Esophagus squamous epithelium (tissue), 5 donors: ENCODE results near the gene UBAC2. TPM values are rescaled to one million over a fixed set of nuclear protein-coding genes. Genes with fewer than 3 reads are reported as not detected.

Experiments used
- DNase-seq: peaks from one replicate; lab custom pipeline; 2025; lab: John Stamatoyannopoulos, UW
- H3K27ac ChIP-seq, 4 donors: fragments of 200-600 bp; sonication (generic); one replicate each; pipeline ENCODE4 v1.5.1; 2016 to 2019; ENCODE audit warnings: mild to moderate bottlenecking in 1 of 4
- H3K27me3 ChIP-seq, 4 donors: fragments of 200-600 bp; sonication (generic); 1 replicate in 3 of 4; 2 replicates in 1 of 4; pipeline versions ENCODE4 v1.5.1 to v1.6.0; 2017 to 2021; ENCODE audit warnings: antibody characterized with exemption in 1 of 4
- H3K36me3 ChIP-seq, 3 donors: fragments of 200-600 bp; sonication (generic); one replicate each; pipeline ENCODE4 v1.5.1; 2016 to 2019
- H3K4me1 ChIP-seq, 3 donors: fragments of 200-600 bp; sonication (generic); one replicate each; pipeline ENCODE4 v1.5.1; 2017 to 2019
- H3K4me3 ChIP-seq, 4 donors: fragments of 200-600 bp; sonication (generic); 1 replicate in 3 of 4; 2 replicates in 1 of 4; pipeline ENCODE4 v1.5.1; 2016 to 2019; ENCODE audit warnings: mild to moderate bottlenecking in 2 of 4, moderate library complexity in 1 of 4
- H3K9me3 ChIP-seq, 3 donors: fragments of 200-600 bp; sonication (generic); one replicate each; pipeline ENCODE4 v1.5.1; 2016 to 2019
- POLR2A ChIP-seq, 4 donors: fragments of 450-650 bp; IDR thresholded peaks; one replicate each; pipeline ENCODE4 v1.6.1; 2017; ENCODE audit warnings: antibody characterized with exemption in 4 of 4, mild to moderate bottlenecking in 4 of 4, moderate library complexity in 3 of 4
- WGBS, 2 donors: methylation state at CpG; one replicate each; pipeline ENCODE4 v1.1.5; 2018; 5-methylcytosine and 5-hydroxymethylcytosine counted together
- intact Hi-C: fragments of 100-400 bp; cut with DNase I; formaldehyde crosslinking; loops from one replicate; pipeline ENCODE4 v1.15.0; 2022
- total RNA-seq, 4 donors: library from RNA; depleted of rRNA; stranded (reverse); fragments of >200 nt; gene quantifications; one replicate each; pipeline ENCODE4 v1.1.0, GENCODE V29; 2016
- TF ChIP-seq, protein P1 (sequence below), 6 experiments: fragments of 450-650 bp in 4 of 6; fragments of 200-600 bp in 2 of 6; sonication (generic) in 2 of 6; IDR thresholded peaks; one replicate each; pipeline ENCODE4 v1.5.1; 2016 to 2019; ENCODE audit warnings: antibody characterized with exemption in 6 of 6, mild to moderate bottlenecking in 4 of 6, moderate library complexity in 4 of 6
- donor health status: DM: yes; HTN: yes; CAD: no.

UBAC2 gene
- total RNA-seq, 4 donors from 2014 or later: 60.8 to 84.6 (median 75.0) TPM

DNA sequence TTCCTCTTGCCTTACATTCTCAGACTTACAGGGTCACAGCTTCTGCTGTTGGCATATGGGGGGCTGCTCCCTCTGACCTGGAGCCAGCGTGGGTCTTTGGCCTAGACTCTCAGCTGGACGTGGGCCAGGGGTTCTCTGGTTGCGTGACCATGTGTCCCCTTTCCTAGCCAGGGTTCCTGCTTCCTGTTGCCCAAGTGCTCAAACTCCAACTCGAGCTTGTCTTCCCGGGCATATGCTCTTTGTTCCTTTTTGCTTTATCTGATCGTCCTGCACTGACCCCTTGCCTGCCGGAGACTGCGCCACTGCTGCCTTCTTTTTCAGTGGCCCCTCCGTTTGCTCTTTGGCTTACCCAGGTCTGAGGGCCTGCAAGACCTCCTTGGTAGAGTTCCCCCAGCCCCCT lies 131.8 kb downstream of the UBAC2 start:
- no peak overlapping the region for H3K4me3 ChIP-seq
- H3K27ac ChIP-seq: no peak overlapping the region

DNA sequence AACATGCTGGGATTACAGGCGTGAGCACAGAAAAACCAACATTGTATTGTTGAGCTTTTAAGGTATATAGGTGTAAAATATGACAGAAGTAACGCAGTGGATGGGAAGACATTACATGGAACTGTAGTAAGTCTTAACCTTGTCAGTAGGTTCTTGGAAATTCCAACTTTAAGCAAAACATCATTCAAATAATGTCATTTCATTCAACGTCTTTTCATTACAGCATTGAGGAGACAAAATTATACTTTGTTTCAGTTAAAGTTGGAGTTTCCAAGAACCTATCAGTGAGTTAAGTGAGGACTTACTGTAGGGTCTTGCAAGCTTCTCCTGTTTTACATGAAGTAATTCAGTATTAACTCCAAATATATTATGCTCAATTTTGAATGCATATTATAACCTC lies 133.6 kb downstream of the UBAC2 start:
- no peak for DNase-seq
- 85 to 96% methylated on average over 3 of the region's 3 CpGs for WGBS, 2 donors
- H3K36me3 ChIP-seq: peaks cover 0 to 64% (median 0%) of the 10 kb centered on the region in 3 donors
- H3K27ac ChIP-seq: no peak overlapping the region
- no peaks in the 10 kb centered on the region for H3K27me3 ChIP-seq
- TF ChIP-seq, protein P1, sequence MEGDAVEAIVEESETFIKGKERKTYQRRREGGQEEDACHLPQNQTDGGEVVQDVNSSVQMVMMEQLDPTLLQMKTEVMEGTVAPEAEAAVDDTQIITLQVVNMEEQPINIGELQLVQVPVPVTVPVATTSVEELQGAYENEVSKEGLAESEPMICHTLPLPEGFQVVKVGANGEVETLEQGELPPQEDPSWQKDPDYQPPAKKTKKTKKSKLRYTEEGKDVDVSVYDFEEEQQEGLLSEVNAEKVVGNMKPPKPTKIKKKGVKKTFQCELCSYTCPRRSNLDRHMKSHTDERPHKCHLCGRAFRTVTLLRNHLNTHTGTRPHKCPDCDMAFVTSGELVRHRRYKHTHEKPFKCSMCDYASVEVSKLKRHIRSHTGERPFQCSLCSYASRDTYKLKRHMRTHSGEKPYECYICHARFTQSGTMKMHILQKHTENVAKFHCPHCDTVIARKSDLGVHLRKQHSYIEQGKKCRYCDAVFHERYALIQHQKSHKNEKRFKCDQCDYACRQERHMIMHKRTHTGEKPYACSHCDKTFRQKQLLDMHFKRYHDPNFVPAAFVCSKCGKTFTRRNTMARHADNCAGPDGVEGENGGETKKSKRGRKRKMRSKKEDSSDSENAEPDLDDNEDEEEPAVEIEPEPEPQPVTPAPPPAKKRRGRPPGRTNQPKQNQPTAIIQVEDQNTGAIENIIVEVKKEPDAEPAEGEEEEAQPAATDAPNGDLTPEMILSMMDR (IDR thresholded peaks at IDR 0.05): no peak
- no peak for TF ChIP-seq POLR2A (IDR thresholded peaks at IDR 0.05)
- intact Hi-C loops: no loop called here
- H3K4me3 ChIP-seq: no peak overlapping the region
- no peaks in the 10 kb centered on the region for H3K4me1 ChIP-seq
- no peaks in the 10 kb centered on the region for H3K9me3 ChIP-seq

More for the DNA sequence above, 131.8 kb downstream of the UBAC2 start:
- no peaks in the 10 kb centered on the region for H3K27me3 ChIP-seq
- no peaks in the 10 kb centered on the region for H3K9me3 ChIP-seq
- no peak for DNase-seq
- TF ChIP-seq, protein P1 (IDR thresholded peaks at IDR 0.05): no peak
- TF ChIP-seq POLR2A (IDR thresholded peaks at IDR 0.05): no peak
- H3K36me3 ChIP-seq: peaks cover 0 to 68% (median 0%) of the 10 kb centered on the region in 3 donors
- intact Hi-C loops: no loop called here
- 80 to 89% methylated on average over 9 of the region's 9 CpGs for WGBS, 2 donors
- H3K4me1 ChIP-seq: no peaks in the 10 kb centered on the region

DNA sequence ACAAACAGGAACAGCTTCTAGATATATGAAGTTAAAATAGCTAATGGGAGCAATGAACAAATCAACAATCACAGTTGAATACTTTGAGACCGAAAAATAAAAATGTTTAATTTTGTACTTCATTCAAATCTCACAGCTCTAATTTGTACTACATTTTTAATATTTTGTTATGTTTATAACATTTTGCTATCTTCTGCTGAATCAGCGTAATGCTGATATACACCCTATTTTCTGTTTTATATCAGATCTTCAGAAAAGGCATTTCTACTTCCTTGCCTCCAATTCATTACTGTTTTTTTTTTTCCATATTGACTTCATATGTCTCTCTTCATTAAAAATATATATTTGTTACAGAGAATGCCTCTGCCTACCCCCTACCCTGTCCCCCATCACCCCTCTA lies 134.4 kb downstream of the UBAC2 start:
- H3K36me3 ChIP-seq: peaks cover 0 to 60% (median 0%) of the 10 kb centered on the region in 3 donors
- WGBS, 2 donors: 94 to 95% methylated on average over 2 of the region's 2 CpGs
- no peak for TF ChIP-seq POLR2A (IDR thresholded peaks at IDR 0.05)
- TF ChIP-seq, protein P1 (IDR thresholded peaks at IDR 0.05): no peak
- no peaks in the 10 kb centered on the region for H3K9me3 ChIP-seq
- H3K27me3 ChIP-seq: no peaks in the 10 kb centered on the region
- no peak overlapping the region for H3K4me3 ChIP-seq
- no peak overlapping the region for H3K27ac ChIP-seq
- intact Hi-C loops: no loop called here
- H3K4me1 ChIP-seq: peaks cover 0 to under 1% (median 0%) of the 10 kb centered on the region in 3 donors
- no peak for DNase-seq

DNA sequence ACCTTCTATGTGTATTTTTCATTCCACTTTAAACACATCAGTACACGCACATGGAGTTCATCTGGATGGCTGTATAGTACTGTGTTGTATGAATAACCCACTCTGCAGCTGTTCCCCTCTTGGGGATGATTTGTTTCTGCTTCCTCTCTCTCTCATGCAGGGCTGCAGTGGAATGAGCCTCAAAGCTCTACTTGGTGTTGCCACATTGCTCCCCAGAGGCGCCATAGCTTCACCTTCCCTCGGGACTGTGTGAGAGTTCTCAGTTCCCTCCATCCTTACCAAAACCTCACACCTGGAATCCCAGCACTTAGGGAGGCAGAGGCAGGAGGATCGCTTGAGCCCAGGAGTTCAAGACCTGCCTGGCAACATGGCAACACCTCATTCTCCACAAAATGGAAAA lies 134.9 kb downstream of the UBAC2 start:
- intact Hi-C loops: no loop called here
- no peak for DNase-seq
- Histone ChIP-seq H3K4me1 (peaks cover 0 to 5% (median 0%) of the 10 kb centered on the region in 3 donors), H3K36me3 (peaks cover 0 to 66% (median 4%) of the 10 kb centered on the region in 3 donors), H3K4me3 (no peak overlapping the region), H3K27ac (no peak overlapping the region), H3K9me3 (no peaks in the 10 kb centered on the region), H3K27me3 (no peaks in the 10 kb centered on the region)
- WGBS, 2 donors: 85 to 86% methylated on average over 4 of the region's 4 CpGs
- TF ChIP-seq POLR2A (IDR thresholded peaks at IDR 0.05): no peak
- TF ChIP-seq, protein P1 (IDR thresholded peaks at IDR 0.05): no peak

DNA sequence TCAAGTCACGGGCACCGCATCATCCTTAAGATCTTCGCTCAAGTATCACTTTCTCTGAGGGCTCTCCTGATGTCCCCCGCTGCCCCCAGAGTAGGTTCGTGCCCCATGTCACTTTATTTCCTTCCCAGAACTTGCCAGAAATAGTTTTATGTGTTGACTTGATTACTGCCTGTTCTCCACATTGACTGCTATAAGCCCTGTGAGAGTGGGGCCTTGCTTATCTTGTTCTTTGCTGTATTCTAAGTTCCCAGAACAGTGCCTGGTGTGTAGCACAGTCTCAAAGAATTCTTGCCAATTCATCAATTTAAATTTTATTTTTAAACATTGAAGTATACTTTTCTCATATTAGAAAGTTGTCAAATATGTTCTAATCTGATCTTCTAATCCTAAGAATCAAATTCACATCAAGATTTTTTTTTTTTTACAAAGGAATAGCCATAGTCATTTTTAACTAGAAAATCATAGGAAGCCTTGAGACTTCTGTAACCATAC lies 138.6 kb downstream of the UBAC2 start:
- TF ChIP-seq, protein P1 (IDR thresholded peaks at IDR 0.05): no peak
- no peak for TF ChIP-seq POLR2A (IDR thresholded peaks at IDR 0.05)
- peaks cover 0 to 5% (median 0%) of the 10 kb centered on the region in 3 donors for H3K4me1 ChIP-seq
- no peak overlapping the region for H3K4me3 ChIP-seq
- no peak overlapping the region for H3K27ac ChIP-seq
- H3K36me3 ChIP-seq: peaks cover 6 to 77% (median 23%) of the 10 kb centered on the region in 3 donors
- no peak for DNase-seq
- no peaks in the 10 kb centered on the region for H3K27me3 ChIP-seq
- intact Hi-C loops: no loop called here
- H3K9me3 ChIP-seq: no peaks in the 10 kb centered on the region
- WGBS, 2 donors: 90 to 98% methylated on average over 5 of the region's 5 CpGs
